Anterior cingulate cortex (tissue), 58 donors: Measurements from ENCODE around the gene SMAD6.
A peak's percentile ranks its signal among the peaks of the same experiment; 100 is the strongest.

Experiments used
- DNase-seq, 58 donors: peaks; one replicate each; lab custom pipeline; 2025; lab: John Stamatoyannopoulos, UW

Gene SMAD6

DNA sequence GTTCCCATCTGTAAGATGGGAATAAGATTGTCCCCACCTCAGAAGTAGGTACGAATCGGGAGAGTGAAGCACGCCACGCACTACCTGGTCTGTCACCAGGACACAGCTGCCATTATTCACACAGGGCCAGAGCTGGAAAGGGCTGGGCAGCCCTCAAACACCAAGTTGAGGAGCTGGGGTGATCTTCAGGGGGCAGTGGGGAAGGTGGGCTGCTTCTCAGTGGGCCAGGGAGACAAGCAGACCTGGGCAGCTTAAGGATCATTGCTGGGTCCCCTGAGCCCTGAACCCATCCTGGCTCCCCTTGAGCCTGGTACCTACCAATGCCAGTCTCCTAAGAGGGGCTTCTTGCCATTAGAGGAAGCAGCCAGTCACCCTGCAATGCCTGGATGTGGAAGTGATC is 82.1 kb downstream of the SMAD6 start:
- no peak for DNase-seq

- no peak for DNase-seq
Observed at GRCh38 chr15:66785637-66786036, 83.6 kb downstream of the SMAD6 start.

- DNase-seq, result no peak
Observed at GRCh38 chr15:66786222-66786621, 84.2 kb downstream of the SMAD6 start.

DNA sequence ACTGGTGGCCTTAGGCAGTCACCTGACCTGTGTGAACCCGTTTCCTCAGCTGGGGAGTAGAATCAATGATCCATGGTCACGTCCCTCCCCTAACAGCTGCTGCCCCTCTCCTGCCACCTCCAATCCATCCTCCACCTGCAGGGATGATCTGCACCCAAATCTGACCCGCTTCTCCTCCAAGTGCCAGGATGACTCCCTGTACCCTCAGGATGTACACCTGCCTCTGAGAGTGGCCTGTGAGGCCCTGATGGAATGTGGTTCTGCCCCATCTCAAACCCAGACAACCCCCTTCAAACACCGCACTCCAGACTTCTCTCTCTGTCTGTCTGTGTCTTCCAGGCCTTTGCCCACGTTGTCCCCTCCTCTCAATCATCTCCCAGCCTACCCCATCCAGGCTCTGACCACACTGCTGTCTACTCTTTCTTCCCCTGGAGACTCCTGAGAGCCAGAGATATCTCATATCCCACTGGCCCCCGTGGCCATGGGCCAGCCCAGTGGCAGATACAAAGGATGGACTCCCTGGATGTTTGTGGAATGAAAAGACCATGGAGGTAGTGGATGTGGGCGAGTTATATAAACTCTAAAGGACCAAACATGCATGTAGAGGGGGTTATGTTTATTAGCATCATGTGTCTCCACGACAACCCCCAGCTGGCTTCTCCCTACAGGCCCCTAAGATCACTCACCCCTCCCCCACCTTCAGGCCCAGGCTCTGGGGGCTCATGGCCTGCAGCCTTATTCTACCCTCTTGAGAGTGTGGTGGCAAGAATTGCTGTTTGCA is 84.9 kb downstream of the SMAD6 start:
- DNase-seq, result no peak

GRCh38 chr15:66787489-66787871 is 85.4 kb downstream of the SMAD6 start:
- no peak for DNase-seq

DNA sequence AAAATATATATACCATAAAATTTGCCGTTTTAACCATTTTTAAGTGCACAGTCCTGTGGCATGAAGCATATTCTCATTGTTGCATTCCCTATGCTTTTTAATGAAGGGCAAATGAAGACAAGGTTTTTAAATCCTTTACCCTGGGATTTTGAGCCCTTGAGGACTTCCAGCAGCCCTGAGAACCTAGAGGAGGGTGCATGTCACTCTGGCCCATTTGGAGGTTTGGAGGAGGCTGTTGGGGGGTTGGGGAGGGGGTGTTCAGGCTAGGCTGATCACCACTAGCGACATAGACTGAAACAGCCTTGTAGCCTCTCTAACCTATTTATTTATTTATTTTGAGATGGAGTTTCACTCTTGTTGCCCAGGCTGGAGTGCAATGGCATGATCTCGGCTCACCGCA is 86.0 kb downstream of the SMAD6 start:
- no peak for DNase-seq

DNA sequence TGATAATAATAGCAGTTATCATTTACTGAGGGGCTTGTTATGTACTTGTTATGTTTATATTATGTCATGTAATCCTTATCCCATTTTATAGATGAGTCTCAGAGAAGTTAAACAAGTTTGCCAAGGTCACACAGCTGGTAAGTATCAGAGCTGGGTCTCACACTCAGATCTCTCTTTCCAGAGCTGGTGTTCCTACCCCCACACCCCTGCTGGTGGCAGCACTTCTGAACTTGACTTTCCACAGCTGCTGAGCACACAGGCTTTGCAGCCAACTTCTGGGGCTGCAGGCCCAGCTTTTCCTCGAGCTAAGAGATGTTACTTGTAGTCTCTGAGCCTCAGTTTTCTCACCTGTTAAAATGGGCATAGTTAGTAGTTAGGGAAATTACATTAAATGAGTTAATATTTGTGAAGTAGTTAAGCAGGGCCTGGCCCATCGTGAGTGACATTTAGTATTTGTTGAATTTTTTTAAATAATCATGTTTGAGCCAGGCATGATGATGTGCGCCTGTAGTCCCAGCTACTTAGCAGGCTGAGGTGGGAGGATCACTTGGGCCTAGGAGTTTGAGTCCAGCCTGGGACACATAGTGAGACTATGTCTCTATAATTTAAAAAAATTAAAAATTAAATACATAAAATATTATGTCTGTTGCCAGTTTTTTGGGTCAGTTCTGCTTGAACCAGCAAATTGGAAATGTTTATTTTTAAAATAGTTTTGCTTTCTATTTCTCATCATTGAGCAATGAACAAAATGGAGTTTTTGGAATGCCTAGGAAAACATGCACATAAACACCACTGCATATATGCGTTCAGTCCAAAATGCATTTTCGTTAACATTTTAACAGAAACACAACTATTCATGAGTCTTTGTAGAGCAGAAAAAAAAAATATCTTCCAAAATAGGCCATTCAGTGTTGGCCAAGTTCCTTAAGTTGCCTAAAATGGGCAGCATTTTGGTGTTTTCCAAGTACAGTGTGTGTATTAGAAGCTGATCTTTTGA is 87.3 kb downstream of the SMAD6 start:
- no peak for DNase-seq

DNA sequence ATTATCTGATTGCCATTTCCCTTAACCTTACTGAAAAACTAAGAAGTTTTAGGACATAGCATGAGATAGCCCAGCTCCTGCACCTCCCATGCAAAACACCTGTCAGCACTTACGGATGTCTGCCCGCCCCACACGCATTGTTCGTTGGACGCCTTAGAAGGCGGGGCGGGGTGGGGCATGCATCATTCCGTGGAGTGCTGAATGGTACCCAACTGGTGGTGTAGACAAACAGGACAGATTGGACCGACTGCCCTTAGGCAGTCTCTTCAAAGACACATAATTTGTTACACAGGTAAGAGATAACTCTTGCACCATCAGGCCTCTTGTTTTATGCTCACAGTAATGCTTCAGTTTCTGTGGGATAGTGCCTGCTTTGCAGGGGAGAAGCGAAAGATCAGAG is 93.8 kb downstream of the SMAD6 start:
- no peak for DNase-seq

DNA sequence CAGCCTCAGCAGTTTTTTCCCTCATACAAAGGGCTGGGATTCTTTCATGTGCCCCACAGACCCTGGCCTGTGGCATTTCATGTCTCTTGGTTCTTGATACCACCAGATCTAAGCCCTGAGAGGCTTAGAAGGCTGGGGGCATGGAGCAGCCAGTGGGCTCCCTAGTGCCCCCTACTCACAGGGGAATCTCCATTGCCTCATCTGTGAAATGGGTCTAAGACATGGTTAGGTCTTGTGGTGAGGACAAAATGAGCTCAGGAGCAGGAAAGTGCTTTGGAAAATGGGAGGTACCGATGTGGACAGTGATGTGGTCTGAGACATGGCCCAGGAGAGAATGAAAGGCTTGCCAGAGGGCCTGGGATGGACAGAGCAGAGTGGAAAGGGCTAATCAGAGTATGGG is 94.3 kb downstream of the SMAD6 start:
- DNase-seq, result no peak

DNA sequence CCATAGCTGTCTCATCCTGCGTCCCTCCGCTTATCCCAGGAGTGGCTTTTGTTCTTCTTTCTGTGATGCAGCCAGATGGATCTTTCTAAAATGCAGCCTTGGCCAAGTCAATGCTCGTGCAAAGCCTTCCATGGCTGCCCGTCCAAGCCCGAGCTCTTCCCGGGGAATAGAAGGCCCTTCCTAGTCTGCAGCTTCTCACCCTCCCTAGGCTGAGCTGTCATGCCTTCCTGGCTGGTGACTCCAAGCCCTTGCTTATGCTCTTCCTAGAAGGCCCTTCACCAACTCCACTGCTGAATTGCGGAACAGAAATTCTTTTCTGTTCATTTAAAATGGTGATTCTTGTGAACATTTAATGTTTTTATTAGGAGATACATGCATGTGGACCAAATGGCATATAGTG is 95.9 kb downstream of the SMAD6 start:
- DNase-seq, result no peak

- no peak for DNase-seq
Observed at GRCh38 chr15:66798426-66799061, 96.5 kb downstream of the SMAD6 start.

DNA sequence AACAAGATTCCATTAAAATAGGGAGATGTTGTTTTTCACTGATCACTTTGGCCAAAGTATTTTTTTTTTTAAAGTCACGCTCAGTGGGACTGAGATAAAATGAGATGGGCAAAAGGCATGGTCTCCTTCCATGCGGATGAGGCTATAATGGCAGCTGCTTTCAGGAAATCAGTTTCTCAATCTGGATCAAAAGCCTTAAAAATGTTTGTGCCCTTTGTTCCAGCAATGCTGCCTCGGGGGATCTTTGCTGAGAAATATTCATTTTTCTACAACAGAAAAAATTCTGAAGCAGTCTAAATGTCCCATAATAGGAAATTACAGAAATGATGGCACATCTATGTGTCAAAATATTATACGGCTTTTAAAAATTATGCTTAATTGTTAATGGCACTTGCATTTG is 97.2 kb downstream of the SMAD6 start:
- DNase-seq, result no peak

GRCh38 chr15:66800584-66801235 is 98.7 kb downstream of the SMAD6 start:
- DNase-seq, result no peak

DNA sequence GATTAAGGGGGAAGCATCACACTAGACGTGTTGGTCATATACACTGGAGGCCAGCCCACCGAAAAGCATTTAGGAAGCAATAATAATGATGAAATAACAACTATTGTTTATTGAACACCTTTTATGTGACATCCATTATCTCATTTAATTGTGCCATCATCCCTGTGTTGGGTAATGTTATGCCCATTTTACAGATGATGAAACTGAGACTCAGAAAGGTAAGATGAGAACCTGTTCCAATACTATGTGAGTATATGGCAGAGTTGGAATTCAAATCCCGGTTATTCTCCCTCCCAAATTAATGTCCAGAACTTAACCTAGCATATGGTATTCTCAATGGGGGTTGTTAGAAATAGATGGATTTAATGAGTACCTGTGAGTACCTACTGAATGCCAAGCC is 99.2 kb downstream of the SMAD6 start:
- no peak for DNase-seq

DNA sequence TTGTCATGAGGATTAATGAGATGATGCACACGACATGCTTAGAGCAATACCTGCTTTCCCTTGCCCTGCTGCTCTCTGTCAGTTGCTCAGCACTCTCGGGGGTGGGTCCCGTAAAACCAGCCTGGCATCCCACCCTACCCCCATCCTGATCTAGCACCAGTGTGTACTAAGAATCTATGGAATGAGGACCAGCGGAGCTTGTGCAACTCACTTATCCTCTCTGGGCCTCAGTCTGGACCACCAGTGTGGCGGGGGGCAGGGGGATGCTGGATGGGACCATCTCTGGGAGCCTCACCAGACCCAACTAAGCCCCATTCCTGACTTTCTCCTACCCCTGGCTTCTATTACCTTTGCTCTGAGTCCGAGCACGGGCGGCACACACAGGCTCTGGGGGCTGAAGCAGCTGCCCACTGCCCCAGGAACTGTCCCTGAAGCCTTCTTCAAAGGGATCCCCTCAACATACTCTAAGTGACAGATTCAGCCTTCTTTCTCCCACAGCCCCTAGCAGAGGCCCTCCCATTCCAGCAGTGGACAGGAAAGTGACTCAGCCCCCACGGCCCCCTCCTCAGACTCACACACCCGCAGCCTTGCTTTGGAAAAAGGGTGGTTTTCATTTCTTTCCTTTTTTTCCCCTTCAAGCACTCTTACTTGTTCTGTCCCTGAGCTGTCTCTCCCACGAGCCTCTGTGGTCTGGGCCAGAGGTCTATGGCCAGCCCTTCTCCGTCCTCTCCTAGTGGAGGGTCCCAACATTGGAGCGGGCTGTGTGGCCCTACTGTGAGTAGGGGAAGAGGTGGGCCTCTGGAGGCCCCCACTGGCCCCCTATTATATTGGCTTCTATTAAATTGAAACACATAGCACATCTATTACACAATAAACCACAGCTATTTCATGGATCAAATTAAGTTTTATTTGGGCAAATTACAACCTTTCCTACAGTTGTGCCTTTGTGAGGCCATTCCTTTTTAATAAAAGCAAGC is 100.3 kb downstream of the SMAD6 start:
- no peak for DNase-seq

- DNase-seq, result peak in 8 of 58 donors; percentile 10 to 79 (median 23)
Observed at GRCh38 chr15:66803182-66803729, 101.2 kb downstream of the SMAD6 start.

DNA sequence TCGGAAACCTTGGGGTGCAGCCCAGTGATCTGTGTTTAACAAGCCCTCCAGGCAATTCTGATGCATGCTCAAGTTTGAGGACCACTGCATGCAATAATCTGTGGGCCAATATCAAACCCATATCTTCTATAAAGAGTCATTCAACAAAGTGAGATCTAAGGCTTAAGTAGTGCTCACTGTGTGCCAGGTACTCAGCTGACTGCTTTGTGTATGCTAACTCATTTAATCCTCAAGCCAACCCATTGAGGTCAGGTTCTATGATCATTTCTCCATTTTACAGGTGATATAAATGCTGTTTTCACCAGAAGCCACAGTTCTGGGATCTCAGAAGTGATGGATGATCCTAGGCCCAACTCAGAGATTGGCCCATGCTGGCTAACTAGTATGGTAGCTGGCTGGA is 101.7 kb downstream of the SMAD6 start:
- DNase-seq, result no peak

DNA sequence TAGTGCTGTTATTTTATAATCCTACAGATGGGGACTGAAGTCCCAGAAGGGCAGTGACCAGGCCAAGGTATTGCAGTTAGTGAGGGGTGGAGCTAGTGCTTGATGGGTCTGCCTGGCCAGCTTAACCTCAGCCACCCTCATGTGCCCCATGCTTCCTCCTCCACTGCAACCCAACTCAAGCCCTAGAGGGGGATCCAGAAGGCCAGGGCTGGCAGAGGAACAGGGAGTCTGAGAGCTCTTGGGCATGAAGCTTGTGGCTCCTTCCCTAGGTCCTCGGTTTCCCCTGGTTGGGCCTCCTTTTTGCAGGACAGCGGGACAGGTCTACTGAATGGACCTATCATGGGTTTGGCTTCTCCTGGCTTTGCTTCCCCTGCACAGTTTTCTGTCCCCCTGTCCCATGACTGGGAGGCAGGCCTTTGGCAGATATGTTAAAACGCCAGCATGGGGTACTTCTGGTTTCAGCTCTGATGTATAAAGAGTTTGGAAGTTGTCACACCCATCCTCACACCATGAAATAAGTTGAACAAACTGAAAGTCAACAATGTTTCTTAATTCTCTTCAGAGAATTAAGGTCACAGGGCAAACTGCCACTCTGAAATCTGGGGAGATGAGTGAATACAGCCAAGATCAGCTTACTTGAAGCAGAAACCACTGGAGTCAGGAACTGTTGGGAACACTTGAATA is 103.3 kb downstream of the SMAD6 start:
- DNase-seq, result no peak
